ENCODE measurements around the gene ZDHHC12. TPM values are rescaled to one million over a fixed set of nuclear protein-coding genes. Genes with fewer than 3 reads are reported as not detected.

The ZDHHC12 gene
- total RNA-seq, 3 donors from 2014 or later (not counting 1 experiment from before 2014, with no cell fraction given): 26.1 to 37.1 (median 28.6) TPM

DNA sequence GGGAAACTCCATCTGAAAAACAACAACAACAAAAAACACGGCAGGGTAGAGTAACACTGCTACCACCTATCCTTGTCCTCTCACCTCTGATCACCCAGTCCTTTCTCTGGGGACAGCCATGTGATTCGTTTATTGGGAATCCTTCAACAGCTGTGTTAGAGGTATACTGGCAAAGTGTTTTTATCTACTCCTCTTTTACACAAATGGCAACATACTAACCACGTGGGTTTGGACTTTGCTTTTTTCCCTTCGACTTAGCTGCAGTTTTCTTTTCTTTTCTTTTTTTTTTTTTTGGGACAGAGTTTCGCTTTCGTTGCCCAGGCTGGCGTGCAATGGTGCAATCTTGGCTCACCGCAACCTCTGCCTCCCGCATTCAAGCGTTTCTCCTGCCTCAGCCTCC, 46.1 kb downstream of the ZDHHC12 start:
- Mint-ChIP-seq H3K27me3 (ENCODE audit: low read depth in 2 of 2) (no peaks in the 10 kb centered on the region), H3K27ac (no peak overlapping the region), H3K4me3 (no peak overlapping the region), H3K9me3 (no peaks in the 10 kb centered on the region), H3K36me3 (no peaks in the 10 kb centered on the region), H3K4me1 (no peaks in the 10 kb centered on the region)
- H3K9me3 ChIP-seq (ENCODE audit: control insufficient read depth, insufficient read depth, low read length): no peaks in the 10 kb centered on the region
- H3K4me1 ChIP-seq (ENCODE audit: control insufficient read depth, insufficient read depth, low read length): peaks cover 6% of the 10 kb centered on the region
- no peaks in the 10 kb centered on the region for H3K36me3 ChIP-seq (ENCODE audit: control insufficient read depth, insufficient read depth, low read length)
- DNase-seq (no peak), ATAC-seq (no peak)
- intact Hi-C loops (cut with micrococcal nuclease): no loop called here
- TF ChIP-seq, protein P1, sequence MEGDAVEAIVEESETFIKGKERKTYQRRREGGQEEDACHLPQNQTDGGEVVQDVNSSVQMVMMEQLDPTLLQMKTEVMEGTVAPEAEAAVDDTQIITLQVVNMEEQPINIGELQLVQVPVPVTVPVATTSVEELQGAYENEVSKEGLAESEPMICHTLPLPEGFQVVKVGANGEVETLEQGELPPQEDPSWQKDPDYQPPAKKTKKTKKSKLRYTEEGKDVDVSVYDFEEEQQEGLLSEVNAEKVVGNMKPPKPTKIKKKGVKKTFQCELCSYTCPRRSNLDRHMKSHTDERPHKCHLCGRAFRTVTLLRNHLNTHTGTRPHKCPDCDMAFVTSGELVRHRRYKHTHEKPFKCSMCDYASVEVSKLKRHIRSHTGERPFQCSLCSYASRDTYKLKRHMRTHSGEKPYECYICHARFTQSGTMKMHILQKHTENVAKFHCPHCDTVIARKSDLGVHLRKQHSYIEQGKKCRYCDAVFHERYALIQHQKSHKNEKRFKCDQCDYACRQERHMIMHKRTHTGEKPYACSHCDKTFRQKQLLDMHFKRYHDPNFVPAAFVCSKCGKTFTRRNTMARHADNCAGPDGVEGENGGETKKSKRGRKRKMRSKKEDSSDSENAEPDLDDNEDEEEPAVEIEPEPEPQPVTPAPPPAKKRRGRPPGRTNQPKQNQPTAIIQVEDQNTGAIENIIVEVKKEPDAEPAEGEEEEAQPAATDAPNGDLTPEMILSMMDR (IDR thresholded peaks at IDR 0.05): no peak
- WGBS (ENCODE audit: insufficient coverage): 95% methylated on average over 9 of the region's 10 CpGs
- no peak overlapping the region for H3K4me3 ChIP-seq (ENCODE audit: low read length)
- H3K27ac ChIP-seq (ENCODE audit: low read length): no peak overlapping the region
- H3K27me3 ChIP-seq (ENCODE audit: control insufficient read depth, insufficient read depth, low read length): no peaks in the 10 kb centered on the region

DNA sequence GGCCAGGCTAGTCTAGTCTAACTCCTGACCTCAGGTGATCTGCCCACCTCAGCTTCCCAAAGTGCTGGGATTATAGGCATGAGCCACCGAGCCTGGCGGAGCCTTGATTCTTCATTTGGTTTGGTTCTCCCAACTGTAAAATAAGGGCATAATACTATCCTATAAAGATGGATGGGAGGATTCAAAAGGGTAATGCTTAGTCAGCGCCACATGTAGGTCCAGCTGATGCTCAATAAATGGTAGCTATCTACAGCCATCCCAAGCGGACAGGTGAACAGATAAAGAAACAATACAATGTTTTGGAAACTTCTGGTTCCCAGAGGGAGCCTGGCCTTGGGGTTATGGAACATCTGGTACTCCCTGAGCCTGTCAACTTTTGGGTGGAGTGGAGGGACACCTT, 48.5 kb downstream of the ZDHHC12 start:
- DNase-seq: no peak
- Histone ChIP-seq H3K4me3 (ENCODE audit: low read length) (no peak overlapping the region), H3K36me3 (ENCODE audit: control insufficient read depth, insufficient read depth, low read length) (no peaks in the 10 kb centered on the region), H3K9me3 (ENCODE audit: control insufficient read depth, insufficient read depth, low read length) (no peaks in the 10 kb centered on the region), H3K27ac (ENCODE audit: low read length) (no peak overlapping the region), H3K27me3 (ENCODE audit: control insufficient read depth, insufficient read depth, low read length) (no peaks in the 10 kb centered on the region), H3K4me1 (ENCODE audit: control insufficient read depth, insufficient read depth, low read length) (no peaks in the 10 kb centered on the region)
- H3K27me3 Mint-ChIP-seq (ENCODE audit: low read depth in 2 of 2): no peaks in the 10 kb centered on the region
- H3K4me1 Mint-ChIP-seq: no peaks in the 10 kb centered on the region
- WGBS (ENCODE audit: insufficient coverage): 100% methylated on average over 4 of the region's 4 CpGs
- TF ChIP-seq, protein P1 (IDR thresholded peaks at IDR 0.05): no peak
- intact Hi-C loops (cut with micrococcal nuclease): no loop called here
- H3K4me3 Mint-ChIP-seq: no peak overlapping the region
- H3K27ac Mint-ChIP-seq: no peak overlapping the region
- no peaks in the 10 kb centered on the region for H3K9me3 Mint-ChIP-seq
- no peaks in the 10 kb centered on the region for H3K36me3 Mint-ChIP-seq
- ATAC-seq: no peak

Other genes with a start within 250 kb of the ZDHHC12 start
- 10 to 100 TPM; 21.2 to 33.3 (median 23.3) TPM for gene GLE1, start 219.4 kb downstream of the ZDHHC12 start, total RNA-seq
- gene SPTAN1, start 171.5 kb downstream of the ZDHHC12 start, total RNA-seq: 100 to 1,000 TPM; 301 to 420 (median 400) TPM
- 1 to 10 TPM; 5.2 to 6.3 (median 5.5) TPM for gene DYNC2I2, start 67.3 kb downstream of the ZDHHC12 start, total RNA-seq
- 100 to 1,000 TPM; 331 to 341 (median 334) TPM for gene SET, start 34.9 kb downstream of the ZDHHC12 start, total RNA-seq
- gene PKN3, start 21.6 kb downstream of the ZDHHC12 start, total RNA-seq: 1 to 10 TPM; 3.6 to 4.5 (median 3.9) TPM
- gene ZER1, start 47.8 kb upstream of the ZDHHC12 start, total RNA-seq: 10 to 100 TPM; 35.0 to 37.4 (median 35.2) TPM
- 10 to 100 TPM; 31.5 to 34.5 (median 33.7) TPM for gene TBC1D13, start 63.1 kb upstream of the ZDHHC12 start, total RNA-seq
- gene ENDOG, start 94.4 kb upstream of the ZDHHC12 start, total RNA-seq: 10 to 100 TPM in 1 of 3 donors, 1 to 10 TPM in 2; 6.7 to 12.5 (median 8.3) TPM
- 10 to 100 TPM; 35.8 to 49.2 (median 40.1) TPM for gene SPOUT1, start 105.7 kb upstream of the ZDHHC12 start, total RNA-seq
- 10 to 100 TPM in 1 of 3 donors, 1 to 10 TPM in 2; 8.9 to 11.3 (median 9.1) TPM for gene KYAT1, start 157.8 kb upstream of the ZDHHC12 start, total RNA-seq
- 10 to 100 TPM; 60.0 to 82.9 (median 67.9) TPM for gene LRRC8A, start 158.0 kb upstream of the ZDHHC12 start, total RNA-seq
- 1 to 10 TPM; 5.4 to 6.0 (median 5.4) TPM for gene PHYHD1, start 196.9 kb upstream of the ZDHHC12 start, total RNA-seq
- gene DOLK, start 223.5 kb upstream of the ZDHHC12 start, total RNA-seq: 1 to 10 TPM; 4.8 to 8.9 (median 6.7) TPM
- gene NUP188, start 223.6 kb upstream of the ZDHHC12 start, total RNA-seq: 10 to 100 TPM; 53.9 to 66.4 (median 58.3) TPM